Stimulated activated CD4-positive, alpha-beta T cell treated with anti-CD3 and anti-CD28 coated beads, Interleukin-15, amount 100 ng/mL, for 24 hours (primary cell): ENCODE results near the gene TALDO1.
A peak's percentile ranks its signal among the peaks of the same experiment; 100 is the strongest.

Experiments used
- DNase-seq: peaks from one replicate; pipeline ENCODE4 v3.0.0-alpha.2; 2020

TALDO1 gene

GRCh38 chr11:747158-748006 lies at the start of gene TALDO1:
Gene TALDO1 (plus strand): TSS chr11:747464. CDS start chr11:747482, 18 bp downstream.
- DNase-seq = peak; percentile 95

GRCh38 chr11:697811-698311 lies 49.4 kb upstream of the TALDO1 start:
- no peak for DNase-seq

GRCh38 chr11:698493-699115 lies 48.7 kb upstream of the TALDO1 start:
- no peak for DNase-seq

GRCh38 chr11:699116-699508 lies 48.2 kb upstream of the TALDO1 start:
- DNase-seq = no peak

GRCh38 chr11:699753-700152 lies 47.5 kb upstream of the TALDO1 start:
- DNase-seq = no peak

- DNase-seq = no peak
Observed at GRCh38 chr11:701741-702461, 45.4 kb upstream of the TALDO1 start.

- DNase-seq = no peak
Observed at GRCh38 chr11:702462-703461, 44.5 kb upstream of the TALDO1 start.

- DNase-seq = no peak
Observed at GRCh38 chr11:703506-703905, 43.8 kb upstream of the TALDO1 start.

- DNase-seq = no peak
Observed at GRCh38 chr11:704228-704674, 43.0 kb upstream of the TALDO1 start.

GRCh38 chr11:704781-705645 lies 42.3 kb upstream of the TALDO1 start:
- no peak for DNase-seq

- DNase-seq = peak; percentile 37
Observed at GRCh38 chr11:705646-706438, 41.4 kb upstream of the TALDO1 start, which contains the start of gene EPS8L2. Gene EPS8L2 (plus strand): TSS chr11:706231. CDS start chr11:709408, 3,177 bp downstream.

GRCh38 chr11:706439-706956 lies 40.8 kb upstream of the TALDO1 start:
- DNase-seq = no peak

- no peak for DNase-seq
Observed at GRCh38 chr11:706957-707816, 40.1 kb upstream of the TALDO1 start.

GRCh38 chr11:707817-708420 lies 39.3 kb upstream of the TALDO1 start:
- no peak for DNase-seq

- DNase-seq = no peak
Observed at GRCh38 chr11:708511-708910, 38.8 kb upstream of the TALDO1 start.

- DNase-seq = no peak
Observed at GRCh38 chr11:709109-709997, 37.9 kb upstream of the TALDO1 start.

- no peak for DNase-seq
Observed at GRCh38 chr11:714436-714835, 32.8 kb upstream of the TALDO1 start.
